ENCODE data around the gene LRRC75A. TPM values are rescaled to one million over a fixed set of nuclear protein-coding genes. Genes with fewer than 3 reads are reported as not detected.

LRRC75A gene
- polyA plus RNA-seq, 1 donor from 2014 or later: 0.53 TPM

- Histone ChIP-seq H3K4me2 (ENCODE audit: low read length) (no peak overlapping the region), H4K20me1 (ENCODE audit: insufficient read depth) (no peaks in the 10 kb centered on the region), H3K79me2 (replicated peaks; ENCODE audit: insufficient read depth, low read length) (no peaks in the 10 kb centered on the region), H3K9me3 (ENCODE audit: low read length) (no peaks in the 10 kb centered on the region), H3K4me3 (ENCODE audit: low read length) (no peak overlapping the region), H3K9me2 (ENCODE audit: insufficient read depth, low read length) (no peaks in the 10 kb centered on the region), H2AFZ (ENCODE audit: low read depth, low read length) (no peak overlapping the region), H3K27me3 (ENCODE audit: insufficient read depth, low read depth, low read length) (peaks cover 25% of the 10 kb centered on the region), H3K36me3 (ENCODE audit: insufficient read depth, low read length) (no peaks in the 10 kb centered on the region), H3K9ac (ENCODE audit: low read length) (no peak overlapping the region), H3K27ac (ENCODE audit: low read length) (no peak overlapping the region), H3F3A (ENCODE audit: insufficient read depth, low read length, poor library complexity, severe bottlenecking) (no peaks in the 10 kb centered on the region)
- no peak for TF ChIP-seq REST (IDR thresholded peaks at IDR 0.05; ENCODE audit: borderline replicate concordance)
- no peak for TF ChIP-seq CTCF (IDR thresholded peaks at IDR 0.05; ENCODE audit: poor library complexity, severe bottlenecking)
- TF ChIP-seq EZH2 (IDR thresholded peaks at IDR 0.05; ENCODE audit: borderline replicate concordance, insufficient read depth, low read length, poor library complexity, severe bottlenecking): no peak
- no peak for TF ChIP-seq SMC3 (conservative IDR thresholded peaks at IDR 0.05; ENCODE audit: poor library complexity)
- TF ChIP-seq MXI1 (conservative IDR thresholded peaks at IDR 0.05; ENCODE audit: poor library complexity, severe bottlenecking): no peak
- TF ChIP-seq EP300 (conservative IDR thresholded peaks at IDR 0.05; ENCODE audit: poor library complexity, severe bottlenecking): no peak
Observed at GRCh38 chr17:16489431-16489830, 2.6 kb downstream of the LRRC75A start.

GRCh38 chr17:16488968-16489337 is 3.0 kb downstream of the LRRC75A start:
- Histone ChIP-seq H3F3A (ENCODE audit: insufficient read depth, low read length, poor library complexity, severe bottlenecking) (no peaks in the 10 kb centered on the region), H3K36me3 (ENCODE audit: insufficient read depth, low read length) (no peaks in the 10 kb centered on the region), H3K27me3 (ENCODE audit: insufficient read depth, low read depth, low read length) (peaks cover 25% of the 10 kb centered on the region), H3K79me2 (replicated peaks; ENCODE audit: insufficient read depth, low read length) (no peaks in the 10 kb centered on the region), H2AFZ (ENCODE audit: low read depth, low read length) (no peak overlapping the region), H3K9ac (ENCODE audit: low read length) (no peak overlapping the region), H4K20me1 (ENCODE audit: insufficient read depth) (no peaks in the 10 kb centered on the region), H3K4me3 (ENCODE audit: low read length) (no peak overlapping the region), H3K9me3 (ENCODE audit: low read length) (no peaks in the 10 kb centered on the region), H3K9me2 (ENCODE audit: insufficient read depth, low read length) (no peaks in the 10 kb centered on the region), H3K4me2 (ENCODE audit: low read length) (no peak overlapping the region), H3K27ac (ENCODE audit: low read length) (no peak overlapping the region)
- TF ChIP-seq MXI1 (conservative IDR thresholded peaks at IDR 0.05; ENCODE audit: poor library complexity, severe bottlenecking) (no peak), EZH2 (IDR thresholded peaks at IDR 0.05; ENCODE audit: borderline replicate concordance, insufficient read depth, low read length, poor library complexity, severe bottlenecking) (no peak), TAF1 (IDR thresholded peaks at IDR 0.05; ENCODE audit: low read depth) (no peak), EP300 (conservative IDR thresholded peaks at IDR 0.05; ENCODE audit: poor library complexity, severe bottlenecking) (no peak), REST (IDR thresholded peaks at IDR 0.05; ENCODE audit: borderline replicate concordance) (no peak), RAD21 (conservative IDR thresholded peaks at IDR 0.05) (no peak), POLR2AphosphoS5 (IDR thresholded peaks at IDR 0.05) (no peak), SMC3 (conservative IDR thresholded peaks at IDR 0.05; ENCODE audit: poor library complexity) (no peak), CTCF (IDR thresholded peaks at IDR 0.05; ENCODE audit: poor library complexity, severe bottlenecking) (no peak)
